Measurements from ENCODE around the gene AGO3. TPM values are rescaled to one million over a fixed set of nuclear protein-coding genes. Genes with fewer than 3 reads are reported as not detected.

The AGO3 gene
- total and polyA plus RNA-seq, 5 donors from 2014 or later = 8.1 to 36.7 (median 9.6) TPM

DNA sequence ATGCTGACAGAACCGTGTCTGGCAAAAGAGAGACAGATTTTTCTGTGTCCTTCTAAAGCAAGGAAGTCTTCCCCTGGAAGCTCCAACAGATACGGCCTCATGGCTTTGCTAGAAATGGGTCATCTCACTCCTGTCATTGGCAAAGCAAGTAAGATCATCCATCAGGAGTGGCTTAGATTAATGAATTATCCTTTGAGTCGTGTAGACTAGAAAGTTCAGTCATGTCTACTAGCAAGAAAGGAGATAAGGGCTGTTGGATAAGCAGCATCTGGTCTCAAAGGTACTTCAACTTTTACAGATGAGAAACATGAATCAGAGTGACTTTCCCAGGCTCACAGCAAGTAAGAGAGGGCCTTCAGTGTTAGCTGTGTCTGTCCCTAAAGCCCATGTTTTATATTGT lies 3.4 kb upstream of the AGO3 start:
- H3K36me3 Mint-ChIP-seq = no peaks in the 10 kb centered on the region
- H3K4me1 ChIP-seq (ENCODE audit: control insufficient read depth, insufficient read depth, low read length, poor library complexity, severe bottlenecking) = peaks cover 19% of the 10 kb centered on the region
- H3K27me3 Mint-ChIP-seq = no peaks in the 10 kb centered on the region
- H3K27me3 ChIP-seq (ENCODE audit: control insufficient read depth, insufficient read depth, low read length) = no peaks in the 10 kb centered on the region
- H3K27ac ChIP-seq (ENCODE audit: insufficient read depth, low read length, poor library complexity, severe bottlenecking) = no peak overlapping the region
- peak overlapping the region in 2 of 3 donors; percentile 20 to 27 for H3K27ac Mint-ChIP-seq
- peak overlapping the region in 1 of 4 donors; percentile 47 for H3K4me3 Mint-ChIP-seq
- no peaks in the 10 kb centered on the region for H3K9me3 Mint-ChIP-seq
- H3K36me3 ChIP-seq (ENCODE audit: control insufficient read depth, insufficient read depth, low read length) = no peaks in the 10 kb centered on the region
- DNase-seq (no peak), ATAC-seq (ENCODE audit: low read depth in 2 of 2) (no peak)
- H3K4me1 Mint-ChIP-seq = peaks cover 4 to 16% (median 15%) of the 10 kb centered on the region in 4 donors
- no peak overlapping the region for H3K4me3 ChIP-seq (ENCODE audit: low read depth, low read length)
- H3K9me3 ChIP-seq (ENCODE audit: control insufficient read depth in 2 of 2, low read length in 2 of 2) = no peaks in the 10 kb centered on the region

DNA sequence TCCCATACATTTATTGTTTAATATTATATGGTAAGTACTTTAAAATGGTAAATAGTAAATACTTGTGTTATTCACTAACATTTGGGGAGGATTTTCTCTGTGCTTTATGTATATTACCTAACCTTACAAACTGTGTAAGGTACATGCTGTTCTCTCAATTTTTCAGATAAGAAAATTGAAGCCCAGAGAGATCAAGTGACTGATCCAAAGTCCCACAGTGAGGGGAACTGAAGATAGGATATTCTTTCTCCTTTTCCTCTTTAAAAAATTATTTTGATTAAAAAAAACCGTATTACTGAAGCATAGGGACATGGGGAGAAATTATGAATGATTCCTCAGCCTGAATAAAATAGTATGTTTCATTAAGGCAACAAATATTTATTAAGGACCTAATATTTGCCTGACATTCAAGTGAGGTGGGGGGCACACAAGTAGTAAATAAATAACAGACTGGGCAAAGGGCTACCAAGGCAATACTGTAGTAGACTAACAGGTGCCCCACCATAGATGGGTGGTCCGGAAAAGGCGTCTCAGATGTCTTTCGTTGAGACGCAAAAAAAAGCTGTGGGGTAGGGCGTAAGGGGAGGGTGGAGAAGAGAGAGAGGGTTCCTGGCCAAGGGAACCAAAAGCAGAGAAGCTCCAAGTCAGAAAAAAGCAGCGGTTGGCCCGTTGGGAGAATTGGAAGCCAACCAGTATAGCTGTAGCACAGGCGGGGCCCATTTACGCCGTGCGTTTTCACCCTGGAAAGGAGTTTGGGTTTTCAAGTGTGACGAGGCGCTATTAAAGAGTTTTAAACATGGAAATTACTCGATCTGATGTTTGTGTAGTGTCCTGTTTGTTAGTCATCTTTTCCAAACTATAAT lies 944 bp upstream of the AGO3 start:
- peak overlapping the region; percentile 95 to 98 (median 96) for H3K27ac Mint-ChIP-seq
- no peaks in the 10 kb centered on the region for H3K36me3 Mint-ChIP-seq
- H3K4me3 Mint-ChIP-seq = peak overlapping the region; percentile 92 to 97 (median 94)
- Histone ChIP-seq H3K27me3 (ENCODE audit: control insufficient read depth, insufficient read depth, low read length) (no peaks in the 10 kb centered on the region), H3K4me3 (ENCODE audit: low read depth, low read length) (peak overlapping the region; percentile 72), H3K27ac (ENCODE audit: insufficient read depth, low read length, poor library complexity, severe bottlenecking) (peak overlapping the region; percentile 93), H3K9me3 (ENCODE audit: control insufficient read depth in 2 of 2, low read length in 2 of 2) (no peaks in the 10 kb centered on the region), H3K36me3 (ENCODE audit: control insufficient read depth, insufficient read depth, low read length) (no peaks in the 10 kb centered on the region), H3K4me1 (ENCODE audit: control insufficient read depth, insufficient read depth, low read length, poor library complexity, severe bottlenecking) (peaks cover 21% of the 10 kb centered on the region)
- H3K4me1 Mint-ChIP-seq = peaks cover 11 to 37% (median 24%) of the 10 kb centered on the region in 4 donors
- DNase-seq (peak in 2 of 3 donors; percentile 18 to 47), ATAC-seq (ENCODE audit: low read depth in 2 of 2) (no peak)
- H3K27me3 Mint-ChIP-seq = no peaks in the 10 kb centered on the region
- no peaks in the 10 kb centered on the region for H3K9me3 Mint-ChIP-seq

DNA sequence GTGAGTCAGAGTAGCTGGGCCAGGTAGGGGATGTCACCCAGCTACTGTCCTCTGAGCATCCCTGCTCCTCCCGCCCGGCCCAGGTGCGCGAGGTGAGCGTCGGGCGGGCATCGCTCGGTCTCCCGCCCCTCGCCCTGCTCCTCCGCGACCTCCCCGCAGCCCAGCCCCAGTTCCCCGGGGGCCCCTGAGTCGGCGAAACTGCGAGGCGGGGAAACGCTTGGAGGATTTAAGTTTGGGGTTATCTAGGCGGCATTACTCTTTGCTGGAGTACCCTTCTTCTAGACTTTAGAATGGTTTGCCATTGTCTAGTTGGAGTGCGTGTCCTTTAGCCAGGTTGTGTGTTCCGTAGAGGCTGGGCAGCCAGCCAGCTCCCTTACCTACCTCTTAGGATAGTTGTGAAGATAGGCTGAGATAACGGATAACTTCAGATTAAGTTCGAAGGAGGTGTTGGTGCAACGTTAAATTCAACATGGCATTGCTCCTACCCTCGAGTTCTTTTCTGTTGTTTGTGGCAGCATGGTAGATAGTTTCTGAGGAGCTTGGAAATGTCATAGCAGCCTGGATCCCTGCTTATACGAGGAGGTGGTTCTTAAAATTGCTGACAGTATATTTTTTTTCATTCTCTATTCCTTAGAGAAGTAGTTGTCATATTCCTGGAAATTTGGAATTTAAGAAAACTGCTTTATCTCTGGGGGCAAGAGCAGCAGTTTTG lies 697 bp downstream of the AGO3 start:
- Histone ChIP-seq H3K4me3 (ENCODE audit: low read depth, low read length) (peak overlapping the region; percentile 91), H3K4me1 (ENCODE audit: control insufficient read depth, insufficient read depth, low read length, poor library complexity, severe bottlenecking) (peaks cover 24% of the 10 kb centered on the region), H3K9me3 (ENCODE audit: control insufficient read depth in 2 of 2, low read length in 2 of 2) (no peaks in the 10 kb centered on the region), H3K27ac (ENCODE audit: insufficient read depth, low read length, poor library complexity, severe bottlenecking) (peak overlapping the region; percentile 93), H3K27me3 (ENCODE audit: control insufficient read depth, insufficient read depth, low read length) (no peaks in the 10 kb centered on the region), H3K36me3 (ENCODE audit: control insufficient read depth, insufficient read depth, low read length) (no peaks in the 10 kb centered on the region)
- peak overlapping the region; percentile 88 to 97 (median 94) for H3K4me3 Mint-ChIP-seq
- ATAC-seq (ENCODE audit: low read depth in 2 of 2) = no peak
- H3K9me3 Mint-ChIP-seq = no peaks in the 10 kb centered on the region
- no peak for DNase-seq
- H3K27ac Mint-ChIP-seq = peak overlapping the region; percentile 52 to 98 (median 95)
- H3K36me3 Mint-ChIP-seq = no peaks in the 10 kb centered on the region
- no peaks in the 10 kb centered on the region for H3K27me3 Mint-ChIP-seq
- H3K4me1 Mint-ChIP-seq = peaks cover 11 to 45% (median 29%) of the 10 kb centered on the region in 4 donors

DNA sequence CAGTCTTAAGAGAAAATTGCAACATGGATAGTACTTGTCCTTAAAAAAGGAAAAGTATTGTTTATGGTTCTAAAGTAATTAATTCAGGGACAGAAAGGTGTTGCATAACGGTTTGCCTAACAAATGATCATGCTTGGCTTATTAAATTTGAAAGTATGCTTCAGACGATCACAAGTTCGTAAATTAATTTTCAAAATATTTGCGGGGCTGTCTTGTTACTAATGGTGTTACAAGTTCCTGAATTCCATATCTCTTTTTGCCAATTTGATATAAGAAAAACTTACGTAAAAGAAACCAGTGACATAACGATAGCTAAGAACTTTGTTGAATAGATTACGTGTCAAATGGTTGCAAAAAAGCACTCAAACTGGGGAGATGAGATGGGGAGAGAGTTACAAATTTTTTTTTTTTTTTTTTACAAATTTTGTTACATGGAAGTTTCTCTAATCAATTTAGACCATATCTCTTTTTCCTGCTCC lies 1.3 kb downstream of the AGO3 start:
- Histone ChIP-seq H3K36me3 (ENCODE audit: control insufficient read depth, insufficient read depth, low read length) (no peaks in the 10 kb centered on the region), H3K27me3 (ENCODE audit: control insufficient read depth, insufficient read depth, low read length) (no peaks in the 10 kb centered on the region), H3K27ac (ENCODE audit: insufficient read depth, low read length, poor library complexity, severe bottlenecking) (no peak overlapping the region), H3K4me1 (ENCODE audit: control insufficient read depth, insufficient read depth, low read length, poor library complexity, severe bottlenecking) (peaks cover 24% of the 10 kb centered on the region), H3K9me3 (ENCODE audit: control insufficient read depth in 2 of 2, low read length in 2 of 2) (no peaks in the 10 kb centered on the region), H3K4me3 (ENCODE audit: low read depth, low read length) (peak overlapping the region; percentile 91)
- no peaks in the 10 kb centered on the region for H3K9me3 Mint-ChIP-seq
- no peaks in the 10 kb centered on the region for H3K36me3 Mint-ChIP-seq
- H3K4me1 Mint-ChIP-seq = peaks cover 11 to 51% (median 31%) of the 10 kb centered on the region in 4 donors
- no peaks in the 10 kb centered on the region for H3K27me3 Mint-ChIP-seq
- H3K4me3 Mint-ChIP-seq = peak overlapping the region; percentile 88 to 97 (median 94)
- H3K27ac Mint-ChIP-seq = peak overlapping the region in 2 of 3 donors; percentile 95 to 98
- DNase-seq = no peak
- ATAC-seq (ENCODE audit: low read depth in 2 of 2) = no peak

DNA sequence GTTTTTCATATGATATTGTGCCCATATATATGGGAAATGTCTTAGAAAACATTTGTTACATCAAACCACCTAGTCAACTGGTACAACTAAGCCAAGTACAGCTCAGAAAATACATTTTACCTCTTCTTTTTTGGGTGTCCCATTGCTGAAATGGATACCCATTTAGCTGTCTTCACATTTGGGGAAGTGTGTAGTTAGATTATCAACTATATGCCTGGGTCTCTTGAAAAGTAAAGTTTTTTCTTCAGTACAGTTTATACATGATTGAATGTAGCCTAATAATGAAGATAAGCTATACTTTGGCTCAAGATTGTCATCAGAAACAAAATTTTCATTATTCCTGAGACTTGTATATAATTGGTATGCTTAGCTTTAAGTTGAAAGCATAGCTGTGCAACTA lies 2.0 kb downstream of the AGO3 start:
- Mint-ChIP-seq H3K27ac (peak overlapping the region in 2 of 3 donors; percentile 60 to 98), H3K9me3 (no peaks in the 10 kb centered on the region), H3K4me3 (peak overlapping the region; percentile 88 to 97 (median 94)), H3K27me3 (no peaks in the 10 kb centered on the region), H3K4me1 (peaks cover 11 to 54% (median 31%) of the 10 kb centered on the region in 4 donors), H3K36me3 (no peaks in the 10 kb centered on the region)
- peak overlapping the region; percentile 28 for H3K27ac ChIP-seq (ENCODE audit: insufficient read depth, low read length, poor library complexity, severe bottlenecking)
- H3K36me3 ChIP-seq (ENCODE audit: control insufficient read depth, insufficient read depth, low read length) = no peaks in the 10 kb centered on the region
- no peaks in the 10 kb centered on the region for H3K9me3 ChIP-seq (ENCODE audit: control insufficient read depth in 2 of 2, low read length in 2 of 2)
- peaks cover 24% of the 10 kb centered on the region for H3K4me1 ChIP-seq (ENCODE audit: control insufficient read depth, insufficient read depth, low read length, poor library complexity, severe bottlenecking)
- H3K27me3 ChIP-seq (ENCODE audit: control insufficient read depth, insufficient read depth, low read length) = no peaks in the 10 kb centered on the region
- peak overlapping the region; percentile 91 for H3K4me3 ChIP-seq (ENCODE audit: low read depth, low read length)
- DNase-seq (no peak), ATAC-seq (ENCODE audit: low read depth in 2 of 2) (no peak)

DNA sequence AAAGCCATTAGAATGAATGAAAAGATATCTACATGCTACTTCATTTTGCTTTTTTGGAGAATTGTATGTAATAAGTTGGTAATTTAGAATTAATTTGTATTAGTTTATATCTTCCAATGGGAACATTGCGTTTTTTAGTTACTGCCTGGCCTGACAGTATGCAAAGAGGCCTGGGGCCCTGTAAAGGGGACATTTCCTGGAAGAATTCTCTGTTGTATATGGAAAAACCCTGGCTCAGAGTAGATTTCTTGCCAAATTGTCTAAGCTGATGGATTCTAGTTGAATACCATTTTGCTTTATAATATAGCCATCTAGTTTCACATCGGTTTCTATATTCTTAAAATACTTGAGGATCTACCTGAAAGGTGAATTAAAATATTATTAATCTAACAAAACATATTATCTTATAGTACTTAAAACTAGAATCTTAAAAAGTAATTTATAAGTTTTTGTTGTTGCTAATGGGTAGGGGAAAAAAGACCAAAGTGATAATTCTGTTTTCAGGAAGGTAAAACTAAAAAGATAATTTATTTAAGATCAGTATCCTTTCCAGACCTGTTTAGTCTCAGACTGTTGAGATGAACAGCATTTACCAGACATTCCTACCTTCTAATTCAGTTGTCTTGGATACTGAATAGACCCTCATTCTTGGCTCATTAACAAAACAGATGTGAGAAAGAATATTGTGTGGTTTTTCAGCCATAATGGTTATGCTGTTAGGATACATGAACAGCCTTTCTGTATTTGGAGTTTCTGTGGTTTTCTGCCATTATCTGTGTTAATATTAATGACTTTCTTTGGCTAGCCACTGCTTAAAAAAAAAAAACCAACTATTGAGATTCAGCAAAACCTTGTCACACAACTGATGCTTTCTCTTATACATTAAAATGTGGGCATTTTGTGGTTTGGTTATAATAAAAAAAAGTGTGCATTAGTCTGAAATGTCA lies 4.8 kb downstream of the AGO3 start:
- Mint-ChIP-seq H3K27me3 (no peaks in the 10 kb centered on the region), H3K4me1 (peaks cover 19 to 61% (median 35%) of the 10 kb centered on the region in 4 donors), H3K27ac (no peak overlapping the region), H3K9me3 (no peaks in the 10 kb centered on the region), H3K4me3 (peak overlapping the region in 1 of 4 donors; percentile 10), H3K36me3 (peaks cover under 1% of the 10 kb centered on the region)
- Histone ChIP-seq H3K4me3 (ENCODE audit: low read depth, low read length) (no peak overlapping the region), H3K4me1 (ENCODE audit: control insufficient read depth, insufficient read depth, low read length, poor library complexity, severe bottlenecking) (peaks cover 16% of the 10 kb centered on the region), H3K27me3 (ENCODE audit: control insufficient read depth, insufficient read depth, low read length) (no peaks in the 10 kb centered on the region), H3K27ac (ENCODE audit: insufficient read depth, low read length, poor library complexity, severe bottlenecking) (no peak overlapping the region), H3K9me3 (ENCODE audit: control insufficient read depth in 2 of 2, low read length in 2 of 2) (no peaks in the 10 kb centered on the region), H3K36me3 (ENCODE audit: control insufficient read depth, insufficient read depth, low read length) (no peaks in the 10 kb centered on the region)
- no peak for ATAC-seq (ENCODE audit: low read depth in 2 of 2)
- DNase-seq = no peak

DNA sequence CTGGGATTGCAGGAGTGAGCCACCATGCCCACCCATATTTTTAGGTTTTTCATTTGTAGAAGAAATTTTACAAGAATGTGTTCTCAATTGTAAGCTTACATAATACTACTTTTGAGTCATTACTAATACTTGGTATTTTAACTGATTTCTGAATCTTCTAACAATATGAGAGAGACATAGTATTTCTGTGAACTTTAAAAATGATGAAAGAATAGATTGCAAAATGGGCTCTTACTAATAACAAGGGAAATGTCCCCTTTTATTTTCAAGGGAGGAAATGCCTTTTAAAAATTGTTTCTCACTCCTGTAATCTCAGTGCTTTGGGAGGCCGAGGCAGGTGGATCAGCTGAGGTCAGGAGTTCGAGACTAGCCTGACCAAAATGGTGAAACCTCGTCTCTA lies 5.9 kb downstream of the AGO3 start:
- Mint-ChIP-seq H3K4me3 (peak overlapping the region in 1 of 4 donors; percentile 61), H3K4me1 (peaks cover 22 to 67% (median 41%) of the 10 kb centered on the region in 4 donors), H3K36me3 (peaks cover 5% of the 10 kb centered on the region), H3K27ac (no peak overlapping the region), H3K9me3 (no peaks in the 10 kb centered on the region), H3K27me3 (no peaks in the 10 kb centered on the region)
- Histone ChIP-seq H3K4me1 (ENCODE audit: control insufficient read depth, insufficient read depth, low read length, poor library complexity, severe bottlenecking) (peaks cover 11% of the 10 kb centered on the region), H3K36me3 (ENCODE audit: control insufficient read depth, insufficient read depth, low read length) (no peaks in the 10 kb centered on the region), H3K9me3 (ENCODE audit: control insufficient read depth in 2 of 2, low read length in 2 of 2) (no peaks in the 10 kb centered on the region), H3K27ac (ENCODE audit: insufficient read depth, low read length, poor library complexity, severe bottlenecking) (no peak overlapping the region), H3K4me3 (ENCODE audit: low read depth, low read length) (no peak overlapping the region), H3K27me3 (ENCODE audit: control insufficient read depth, insufficient read depth, low read length) (no peaks in the 10 kb centered on the region)
- DNase-seq (no peak), ATAC-seq (ENCODE audit: low read depth in 2 of 2) (no peak)

All from CD4-positive, CD25-positive, alpha-beta regulatory T cell (primary cell).